T-cell (primary cell): Measurements from ENCODE around the gene AGAP3. TPM values are rescaled to one million over a fixed set of nuclear protein-coding genes. Genes with fewer than 3 reads are reported as not detected.

ENCODE experiments used
- ATAC-seq, 4 experiments: fragments of 200-7000 bp in 3 of 4; fragments of 150-1000 bp in 1 of 4; cut with Tn5 transposase; replicated peaks in 1 of 4; 1 replicate in 3 of 4; 2 replicates in 1 of 4; pipeline ENCODE4 v1.10.0; 2021; ENCODE audit warnings: moderate library complexity in 3 of 4, mild to moderate bottlenecking in 2 of 4, moderate number of reproducible peaks in 1 of 4
- CTCF ChIA-PET, 2 donors: fragments of 300-600 bp; sonication (Branson Sonifier 250); formaldehyde crosslinking; loops; one replicate each; lab custom pipeline; 2022; ENCODE audit warnings: antibody characterized with exemption in 2 of 2; lab: Charles Lee
- POLR2A ChIA-PET, 2 donors: fragments of 300-600 bp; sonication (Branson Sonifier 250); formaldehyde crosslinking; loops; one replicate each; lab custom pipeline; 2022; ENCODE audit warnings: antibody characterized with exemption in 2 of 2; lab: Charles Lee
- DNase-seq, 35 experiments: peaks; one replicate each; pipeline versions ENCODE4 v3.0.0 to v3.0.0-alpha.2; 2013 to 2023
- H3K27ac ChIP-seq: one replicate; pipeline ENCODE4 v1.5.1; 2013; ENCODE audit warnings: low read length
- H3K27me3 ChIP-seq, 2 experiments: replicated peaks in 1 of 2; 1 replicate in 1 of 2; 2 replicates in 1 of 2; pipeline versions ENCODE4 v1.6.1 to v1.7.0; 2013; ENCODE audit warnings: low read length in 1 of 2, mixed read lengths in 1 of 2; ENCODE audit not compliant: control insufficient read depth in 2 of 2, insufficient read depth in 2 of 2; ENCODE audit errors: extremely low read depth in 1 of 2
- H3K36me3 ChIP-seq, 2 donors: 1 replicate in 1 of 2; 2 replicates in 1 of 2; pipeline versions ENCODE4 v1.6.1 to v1.7.0; 2013; ENCODE audit warnings: low read length in 1 of 2; ENCODE audit not compliant: control insufficient read depth in 2 of 2, insufficient read depth in 1 of 2; ENCODE audit errors: extremely low read depth in 1 of 2
- H3K4me1 ChIP-seq, 2 experiments: 1 replicate in 1 of 2; 2 replicates in 1 of 2; pipeline versions ENCODE4 v1.6.1 to v1.7.0; 2013; ENCODE audit warnings: low read length in 2 of 2, mixed read lengths in 1 of 2; ENCODE audit not compliant: insufficient read depth in 2 of 2, control insufficient read depth in 1 of 2; ENCODE audit errors: extremely low read depth in 1 of 2
- H3K4me3 ChIP-seq, 2 donors: 1 replicate in 1 of 2; 2 replicates in 1 of 2; pipeline versions ENCODE4 v1.5.1 to v1.7.0; 2013; ENCODE audit warnings: mild to moderate bottlenecking in 2 of 2, low read length in 1 of 2, moderate library complexity in 1 of 2; ENCODE audit not compliant: control insufficient read depth in 1 of 2; ENCODE audit errors: extremely low read depth in 1 of 2
- H3K9me3 ChIP-seq: 2 replicates; pipeline ENCODE4 v1.7.0; 2013
- H3K27ac Mint-ChIP-seq, 2 donors: one replicate each; pipeline ENCODE4 v1.8.0; 2020 to 2021; ENCODE audit warnings: mild to moderate bottlenecking in 2 of 2, mixed read lengths in 2 of 2
- H3K27me3 Mint-ChIP-seq, 2 donors: one replicate each; pipeline ENCODE4 v1.8.0; 2021 to 2022; ENCODE audit warnings: mixed read lengths in 2 of 2
- H3K36me3 Mint-ChIP-seq: one replicate; pipeline ENCODE4 v1.8.0; 2021; ENCODE audit warnings: mixed read lengths
- H3K4me1 Mint-ChIP-seq, 3 donors: one replicate each; pipeline ENCODE4 v1.8.0; 2020 to 2022; ENCODE audit warnings: mixed read lengths in 3 of 3, mild to moderate bottlenecking in 1 of 3
- H3K4me3 Mint-ChIP-seq, 3 donors: one replicate each; pipeline ENCODE4 v1.8.0; 2020 to 2022; ENCODE audit warnings: mild to moderate bottlenecking in 3 of 3, mixed read lengths in 3 of 3, moderate library complexity in 3 of 3
- H3K9me3 Mint-ChIP-seq, 3 donors: one replicate each; pipeline ENCODE4 v1.8.0; 2020 to 2022; ENCODE audit warnings: mixed read lengths in 3 of 3
- WGBS: methylation state at CpG from one replicate; pipeline ENCODE4 v1.1.5; 2013; ENCODE audit warnings: missing lambda C conversion rate; ENCODE audit not compliant: insufficient coverage; 5-methylcytosine and 5-hydroxymethylcytosine counted together
- total RNA-seq, 35 experiments: library from RNA in 6 of 35; stranded (reverse) in 6 of 35; fragments of 120-200 nt in 1 of 35; gene quantifications; one replicate each; pipeline versions ENCODE4 v1.2.1 to v1.2.4 and lab custom pipeline; 2013 to 2026

The AGAP3 gene
- total RNA-seq, 5 donors from 2014 or later (not counting 1 experiment from before 2014, with no cell fraction given): 28.2 to 67.3 (median 50.9) TPM

GRCh38 chr7:151070574-151070960 is 15.7 kb upstream of the AGAP3 start:
- POLR2A ChIA-PET: no interaction called here
- H3K36me3 Mint-ChIP-seq: peaks cover 35% of the 10 kb centered on the region

GRCh38 chr7:151071032-151071866 is 15.0 kb upstream of the AGAP3 start:
- no peaks in the 10 kb centered on the region for H3K9me3 Mint-ChIP-seq
- ChIA-PET CTCF (no interaction called here), POLR2A (no interaction called here)
- H3K36me3 Mint-ChIP-seq: peaks cover 40% of the 10 kb centered on the region
- H3K27ac Mint-ChIP-seq: no peak overlapping the region
- DNase-seq (no peak), ATAC-seq (no peak)
- Histone ChIP-seq H3K4me3 (no peak overlapping the region), H3K9me3 (no peaks in the 10 kb centered on the region), H3K27me3 (no peaks in the 10 kb centered on the region), H3K36me3 (peaks cover 47 to 74% of the 10 kb centered on the region in 2 donors), H3K27ac (no peak overlapping the region), H3K4me1 (no peaks in the 10 kb centered on the region)
- no peaks in the 10 kb centered on the region for H3K27me3 Mint-ChIP-seq
- H3K4me3 Mint-ChIP-seq: no peak overlapping the region
- WGBS: 97% methylated on average over 30 of the region's 39 CpGs
- no peaks in the 10 kb centered on the region for H3K4me1 Mint-ChIP-seq

More at GRCh38 chr7:151070574-151070960, 15.7 kb upstream of the AGAP3 start:
- Histone ChIP-seq H3K9me3 (no peaks in the 10 kb centered on the region), H3K4me3 (no peak overlapping the region), H3K36me3 (peaks cover 43 to 72% of the 10 kb centered on the region in 2 donors), H3K27me3 (no peaks in the 10 kb centered on the region), H3K27ac (no peak overlapping the region), H3K4me1 (no peaks in the 10 kb centered on the region)
- WGBS: 94% methylated on average over 15 of the region's 15 CpGs
- H3K27ac Mint-ChIP-seq: no peak overlapping the region
- CTCF ChIA-PET: no interaction called here
- no peaks in the 10 kb centered on the region for H3K4me1 Mint-ChIP-seq
- no peak overlapping the region for H3K4me3 Mint-ChIP-seq
- H3K9me3 Mint-ChIP-seq: no peaks in the 10 kb centered on the region
- H3K27me3 Mint-ChIP-seq: no peaks in the 10 kb centered on the region
- DNase-seq: no peak
- no peak for ATAC-seq

GRCh38 chr7:151073990-151074389 is 12.3 kb upstream of the AGAP3 start:
- H3K4me1 Mint-ChIP-seq: peaks cover 5 to 8% (median 8%) of the 10 kb centered on the region in 3 donors
- ATAC-seq (no peak), DNase-seq (no peak)
- H3K4me3 Mint-ChIP-seq: no peak overlapping the region
- H3K27ac Mint-ChIP-seq: no peak overlapping the region
- peaks cover 27% of the 10 kb centered on the region for H3K36me3 Mint-ChIP-seq
- Histone ChIP-seq H3K9me3 (no peaks in the 10 kb centered on the region), H3K27ac (no peak overlapping the region), H3K4me1 (peaks cover 0 to 9% of the 10 kb centered on the region in 2 experiments), H3K27me3 (no peaks in the 10 kb centered on the region), H3K4me3 (no peak overlapping the region), H3K36me3 (peaks cover 36 to 62% of the 10 kb centered on the region in 2 donors)
- POLR2A ChIA-PET: no interaction called here
- CTCF ChIA-PET: interaction anchor here in 1 of 2 donors (0.5 to 0.6 kb wide), 2 partner anchors 21 to 655 kb away, joined by 4 to 5 read pairs; no protein-coding TSS in a partner anchor
- WGBS: 64% methylated on average over 10 of the region's 17 CpGs
- no peaks in the 10 kb centered on the region for H3K27me3 Mint-ChIP-seq
- H3K9me3 Mint-ChIP-seq: no peaks in the 10 kb centered on the region

- Mint-ChIP-seq H3K36me3 (peaks cover 22% of the 10 kb centered on the region), H3K4me1 (peaks cover 9 to 18% (median 14%) of the 10 kb centered on the region in 3 donors), H3K27me3 (no peaks in the 10 kb centered on the region), H3K4me3 (no peak overlapping the region), H3K27ac (no peak overlapping the region), H3K9me3 (no peaks in the 10 kb centered on the region)
- H3K27ac ChIP-seq: no peak overlapping the region
- peaks cover 7 to 20% of the 10 kb centered on the region in 2 experiments for H3K4me1 ChIP-seq
- no peak overlapping the region for H3K4me3 ChIP-seq
- no peaks in the 10 kb centered on the region for H3K9me3 ChIP-seq
- ATAC-seq: no peak
- peaks cover 30 to 51% of the 10 kb centered on the region in 2 donors for H3K36me3 ChIP-seq
- ChIA-PET POLR2A (no interaction called here), CTCF (no interaction called here)
- WGBS: 94% methylated on average over 26 of the region's 26 CpGs
- DNase-seq: no peak
- no peaks in the 10 kb centered on the region for H3K27me3 ChIP-seq
Measured at GRCh38 chr7:151074817-151075661, 11.2 kb upstream of the AGAP3 start.

GRCh38 chr7:151075662-151075971 is 10.7 kb upstream of the AGAP3 start:
- Mint-ChIP-seq H3K9me3 (no peaks in the 10 kb centered on the region), H3K27me3 (no peaks in the 10 kb centered on the region), H3K4me3 (no peak overlapping the region), H3K36me3 (peaks cover 19% of the 10 kb centered on the region), H3K27ac (no peak overlapping the region), H3K4me1 (peaks cover 11 to 18% (median 14%) of the 10 kb centered on the region in 3 donors)
- ChIA-PET CTCF (no interaction called here), POLR2A (no interaction called here)
- Histone ChIP-seq H3K9me3 (no peaks in the 10 kb centered on the region), H3K27ac (no peak overlapping the region), H3K4me1 (peaks cover 7 to 22% of the 10 kb centered on the region in 2 experiments), H3K36me3 (peaks cover 26 to 45% of the 10 kb centered on the region in 2 donors), H3K27me3 (no peaks in the 10 kb centered on the region), H3K4me3 (no peak overlapping the region)
- ATAC-seq (no peak), DNase-seq (no peak)
- 95% methylated on average over 7 of the region's 7 CpGs for whole genome bisulfite sequencing

- H3K36me3 Mint-ChIP-seq: peaks cover 17% of the 10 kb centered on the region
- DNase-seq: no peak
- H3K9me3 ChIP-seq: no peaks in the 10 kb centered on the region
- ChIA-PET POLR2A (no interaction called here), CTCF (no interaction called here)
- H3K27ac Mint-ChIP-seq: no peak overlapping the region
- no peak overlapping the region for H3K27ac ChIP-seq
- H3K9me3 Mint-ChIP-seq: no peaks in the 10 kb centered on the region
- no peak for ATAC-seq
- H3K27me3 Mint-ChIP-seq: no peaks in the 10 kb centered on the region
- WGBS: 97% methylated on average over 6 of the region's 22 CpGs
- no peak overlapping the region for H3K4me3 Mint-ChIP-seq
- H3K4me1 Mint-ChIP-seq: peaks cover 11 to 21% (median 14%) of the 10 kb centered on the region in 3 donors
- no peak overlapping the region for H3K4me3 ChIP-seq
- peaks cover 7 to 25% of the 10 kb centered on the region in 2 experiments for H3K4me1 ChIP-seq
- H3K27me3 ChIP-seq: no peaks in the 10 kb centered on the region
- peaks cover 26 to 43% of the 10 kb centered on the region in 2 donors for H3K36me3 ChIP-seq
Measured at GRCh38 chr7:151075978-151076426, 10.3 kb upstream of the AGAP3 start.
